OCI-LY7 (cell line): ENCODE measurements around the gene OPRM1.

ENCODE experiments used
- EZH2phosphoT487 ChIP-seq: fragments of 200-600 bp; sonication (generic); IDR thresholded peaks from 2 replicates; pipeline ENCODE4 v1.6.1; 2018; ENCODE audit warnings: low read depth, borderline replicate concordance, mild to moderate bottlenecking, mixed run types, antibody characterized with exemption, low read length, moderate library complexity, mixed read lengths
- TF ChIP-seq, protein P1 (sequence below): fragments of 200-600 bp; sonication (generic); conservative IDR thresholded peaks from 2 replicates; pipeline ENCODE4 v1.5.1; 2014; ENCODE audit warnings: mild to moderate bottlenecking, antibody characterized with exemption, low read length, moderate library complexity, mixed read lengths

DNA sequence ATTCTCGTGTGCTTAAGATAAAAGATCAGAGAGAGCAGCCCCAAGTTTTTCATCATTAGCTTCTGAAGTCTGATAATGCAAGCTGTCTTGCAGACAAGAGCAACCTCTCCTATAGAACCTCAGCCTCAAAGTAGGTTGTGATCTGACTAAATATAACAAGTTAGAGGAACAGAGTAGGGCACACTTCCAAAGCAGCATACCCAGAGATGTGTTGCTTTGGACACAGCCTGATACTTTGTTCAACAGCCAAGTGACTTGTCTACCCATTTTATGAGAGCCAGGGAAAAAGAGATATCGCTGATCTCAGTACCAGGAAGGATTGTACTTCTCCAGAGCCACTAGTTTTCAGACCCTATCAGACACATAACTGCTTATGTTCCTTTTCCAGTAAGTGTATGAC lies 44.2 kb upstream of the OPRM1 start:
- TF ChIP-seq, protein P1, sequence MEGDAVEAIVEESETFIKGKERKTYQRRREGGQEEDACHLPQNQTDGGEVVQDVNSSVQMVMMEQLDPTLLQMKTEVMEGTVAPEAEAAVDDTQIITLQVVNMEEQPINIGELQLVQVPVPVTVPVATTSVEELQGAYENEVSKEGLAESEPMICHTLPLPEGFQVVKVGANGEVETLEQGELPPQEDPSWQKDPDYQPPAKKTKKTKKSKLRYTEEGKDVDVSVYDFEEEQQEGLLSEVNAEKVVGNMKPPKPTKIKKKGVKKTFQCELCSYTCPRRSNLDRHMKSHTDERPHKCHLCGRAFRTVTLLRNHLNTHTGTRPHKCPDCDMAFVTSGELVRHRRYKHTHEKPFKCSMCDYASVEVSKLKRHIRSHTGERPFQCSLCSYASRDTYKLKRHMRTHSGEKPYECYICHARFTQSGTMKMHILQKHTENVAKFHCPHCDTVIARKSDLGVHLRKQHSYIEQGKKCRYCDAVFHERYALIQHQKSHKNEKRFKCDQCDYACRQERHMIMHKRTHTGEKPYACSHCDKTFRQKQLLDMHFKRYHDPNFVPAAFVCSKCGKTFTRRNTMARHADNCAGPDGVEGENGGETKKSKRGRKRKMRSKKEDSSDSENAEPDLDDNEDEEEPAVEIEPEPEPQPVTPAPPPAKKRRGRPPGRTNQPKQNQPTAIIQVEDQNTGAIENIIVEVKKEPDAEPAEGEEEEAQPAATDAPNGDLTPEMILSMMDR, result no peak
- TF ChIP-seq EZH2phosphoT487, result no peak
